T-helper 1 cell (primary cell): ENCODE results near the gene FOXL3.
"Not testable (repeated sequence)": the region's sequence is repeated elsewhere in the genome, so short reads cannot be mapped to it uniquely, and the experiment has no call there.

Source experiments
- DNase-seq, 5 donors: peaks; one replicate each; pipeline ENCODE4 v3.0.0-alpha.2; 2012 to 2020

FOXL3 gene

GRCh38 chr7:291373-292092, 1.6 kb downstream of the FOXL3 start:
- DNase-seq = no peak

- DNase-seq = no peak
Observed at GRCh38 chr7:292226-292625, 2.3 kb downstream of the FOXL3 start.

- no peak for DNase-seq
Observed at GRCh38 chr7:292826-293225, 2.9 kb downstream of the FOXL3 start.

GRCh38 chr7:293681-294439, 3.9 kb downstream of the FOXL3 start:
- DNase-seq = no peak

GRCh38 chr7:294440-295154, 4.6 kb downstream of the FOXL3 start:
- DNase-seq = no peak

- DNase-seq = no peak
Observed at GRCh38 chr7:295155-296154, 5.5 kb downstream of the FOXL3 start.

- no peak for DNase-seq
Observed at GRCh38 chr7:296373-296945, 6.5 kb downstream of the FOXL3 start.

GRCh38 chr7:297141-297540, 7.2 kb downstream of the FOXL3 start:
- not testable (repeated sequence) for DNase-seq

- no peak for DNase-seq
Observed at GRCh38 chr7:297611-298374, 7.8 kb downstream of the FOXL3 start.

GRCh38 chr7:298375-298702, 8.4 kb downstream of the FOXL3 start:
- no peak for DNase-seq

- no peak for DNase-seq
Observed at GRCh38 chr7:298743-299142, 8.8 kb downstream of the FOXL3 start.

GRCh38 chr7:299169-299568, 9.2 kb downstream of the FOXL3 start:
- DNase-seq = no peak

GRCh38 chr7:299628-300027, 9.7 kb downstream of the FOXL3 start:
- DNase-seq = no peak

GRCh38 chr7:300048-300447, 10.1 kb downstream of the FOXL3 start:
- no peak for DNase-seq

GRCh38 chr7:300546-301290, 10.7 kb downstream of the FOXL3 start:
- DNase-seq = no peak

GRCh38 chr7:301291-302053, 11.5 kb downstream of the FOXL3 start:
- DNase-seq = no peak

GRCh38 chr7:302054-302992, 12.4 kb downstream of the FOXL3 start:
- no peak for DNase-seq

GRCh38 chr7:303425-303824, 13.5 kb downstream of the FOXL3 start:
- no peak for DNase-seq
